ENCODE data around the gene CBX8. TPM values are rescaled to one million over a fixed set of nuclear protein-coding genes. Genes with fewer than 3 reads are reported as not detected.

CBX8 gene
- total RNA-seq, 1 donor from 2014 or later = 4.0 TPM

DNA sequence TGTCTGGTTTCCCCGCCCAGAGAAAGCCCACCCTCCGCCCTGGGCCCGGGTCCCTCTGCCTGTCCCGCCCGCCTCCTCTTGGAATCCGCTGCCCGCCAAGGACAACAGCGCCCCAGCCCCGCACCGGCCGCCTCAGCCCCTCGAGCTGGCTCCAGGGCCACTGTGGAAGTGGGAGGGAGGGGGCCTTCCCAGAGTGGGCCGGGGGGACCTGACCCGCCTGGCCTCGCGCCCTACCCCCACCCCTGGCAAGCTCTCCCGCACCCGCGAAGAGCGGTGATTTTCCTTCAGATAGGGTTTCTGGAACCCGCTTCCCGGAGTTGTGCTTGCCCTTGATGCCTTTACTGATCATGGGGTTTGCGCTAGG, 2.3 kb upstream of the CBX8 start:
- ChIA-PET CTCF (interaction anchor here (1.5 kb wide), 1 partner anchor 13 kb away, joined by 3 read pairs; no protein-coding TSS in a partner anchor), POLR2A (interaction anchor here (0.9 to 6.6 kb wide), 6 partner anchors 13 to 138 kb away, joined by 3 to 65 read pairs (median 4); partner anchors contain the start of gene CBX4)
- peak overlapping the region; percentile 73 for H3K27ac Mint-ChIP-seq
- H3K4me3 Mint-ChIP-seq = no peak overlapping the region
- TF ChIP-seq CTCF (IDR thresholded peaks at IDR 0.05) = no peak
- DNase-seq (no peak), ATAC-seq (ENCODE audit: low read depth) (no peak)
- no peaks in the 10 kb centered on the region for H3K36me3 Mint-ChIP-seq (ENCODE audit: low read depth)
- H3K27me3 Mint-ChIP-seq = peaks cover 24% of the 10 kb centered on the region
- H3K4me1 Mint-ChIP-seq = peaks cover 33% of the 10 kb centered on the region
- no peaks in the 10 kb centered on the region for H3K9me3 Mint-ChIP-seq
- intact Hi-C loops (cut with micrococcal nuclease) = loop anchor here (1.0 to 5.0 kb wide), 2 partner anchors 8 to 238 kb away; partner anchors contain the start of genes CCDC40 and TBC1D16

DNA sequence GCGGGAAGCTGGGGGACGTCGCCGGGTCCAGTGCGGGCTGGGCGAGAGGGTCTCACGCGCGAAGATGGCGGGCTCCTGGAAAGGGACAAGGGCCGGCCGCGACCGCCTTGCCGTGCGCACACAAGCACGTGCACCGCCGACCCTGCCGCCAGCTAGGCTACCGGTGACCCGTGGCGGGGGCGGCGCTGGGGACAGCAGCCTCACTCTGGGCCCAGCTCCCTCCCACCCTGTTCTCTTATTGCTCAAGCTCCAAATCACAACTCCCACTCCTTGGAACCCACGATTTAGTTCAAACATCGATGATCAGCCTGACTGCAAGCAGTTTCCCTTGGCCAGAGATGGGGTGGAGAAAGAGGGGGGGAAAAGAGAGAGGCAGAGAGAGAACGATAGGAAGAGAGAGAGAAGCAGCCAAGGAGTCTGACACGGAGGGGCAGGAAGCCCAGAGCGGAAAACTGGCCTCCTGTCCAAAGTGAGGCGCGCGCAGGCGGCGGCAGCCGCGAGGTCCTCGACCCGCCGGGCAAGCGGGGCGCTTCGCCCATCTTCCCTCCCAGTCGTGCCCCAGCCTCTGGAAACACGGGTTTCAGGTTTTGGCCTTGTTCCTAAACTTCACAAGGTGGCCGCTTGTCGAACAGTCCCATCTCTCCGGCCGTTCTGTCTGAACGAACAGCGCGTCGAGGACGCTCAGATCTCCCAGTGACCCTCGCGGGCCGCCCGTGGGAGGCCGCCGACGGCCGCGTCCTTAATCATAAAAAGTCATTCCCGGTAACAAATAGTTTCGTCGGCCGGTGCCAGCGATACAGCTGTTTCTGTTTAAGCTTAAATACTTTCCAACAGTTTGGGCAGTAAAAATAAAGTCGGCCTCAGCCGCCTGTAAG, 1.7 kb upstream of the CBX8 start:
- CTCF ChIA-PET = interaction anchor here (1.5 kb wide), 2 partner anchors 13 to 41 kb away, joined by 3 to 5 read pairs; partner anchors contain the start of gene CBX4
- peaks cover 29% of the 10 kb centered on the region for H3K4me1 Mint-ChIP-seq
- peaks cover 26% of the 10 kb centered on the region for H3K27me3 Mint-ChIP-seq
- H3K36me3 Mint-ChIP-seq (ENCODE audit: low read depth) = no peaks in the 10 kb centered on the region
- peak overlapping the region; percentile 57 for H3K4me3 Mint-ChIP-seq
- TF ChIP-seq CTCF (IDR thresholded peaks at IDR 0.05) = no peak
- DNase-seq = no peak
- no peak for ATAC-seq (ENCODE audit: low read depth)
- H3K9me3 Mint-ChIP-seq = no peaks in the 10 kb centered on the region
- POLR2A ChIA-PET = interaction anchor here (0.9 to 6.6 kb wide), 6 partner anchors 14 to 139 kb away, joined by 3 to 65 read pairs (median 4); partner anchors contain the start of gene CBX4
- intact Hi-C loops (cut with micrococcal nuclease) = loop anchor here (1.0 to 5.0 kb wide), 2 partner anchors 7 to 239 kb away; partner anchors contain the start of genes CCDC40 and TBC1D16
- H3K27ac Mint-ChIP-seq = peak overlapping the region; percentile 35

- ATAC-seq (ENCODE audit: low read depth) (peak; percentile 8), DNase-seq (no peak)
- ChIA-PET POLR2A (interaction anchor here (0.6 to 6.6 kb wide), 21 partner anchors 10 to 1675 kb away, joined by 3 to 65 read pairs (median 5); partner anchors contain the start of genes CBX4 and GAA), CTCF (interaction anchor here (0.7 to 1.5 kb wide), 5 partner anchors 14 to 56 kb away, joined by 3 to 5 read pairs (median 4); partner anchors contain the start of gene CBX4)
- H3K9me3 Mint-ChIP-seq = no peaks in the 10 kb centered on the region
- peaks cover 29% of the 10 kb centered on the region for H3K4me1 Mint-ChIP-seq
- no peaks in the 10 kb centered on the region for H3K36me3 Mint-ChIP-seq (ENCODE audit: low read depth)
- peak overlapping the region; percentile 85 for H3K4me3 Mint-ChIP-seq
- H3K27me3 Mint-ChIP-seq = peaks cover 27% of the 10 kb centered on the region
- no peak for TF ChIP-seq CTCF (IDR thresholded peaks at IDR 0.05)
- H3K27ac Mint-ChIP-seq = no peak overlapping the region
- intact Hi-C loops (cut with micrococcal nuclease) = loop anchor here (2.0 to 5.0 kb wide), 5 partner anchors 13 to 240 kb away; partner anchors contain the start of genes CBX2, CBX4, CCDC40 and TBC1D16
These were observed 818 bp upstream of the CBX8 start for GRCh38 chr17:79797492-79798298.

- intact Hi-C loops (cut with micrococcal nuclease) = loop anchor here (2.0 to 5.0 kb wide), 5 partner anchors 14 to 241 kb away; partner anchors contain the start of genes CBX2, CBX4, CCDC40 and TBC1D16
- no peak for ATAC-seq (ENCODE audit: low read depth)
- ChIA-PET CTCF (interaction anchor here (0.7 to 1.4 kb wide), 4 partner anchors 15 to 55 kb away, joined by 3 to 5 read pairs (median 4); no protein-coding TSS in a partner anchor), POLR2A (interaction anchor here (0.7 to 6.6 kb wide), 16 partner anchors 9 to 482 kb away, joined by 3 to 65 read pairs (median 4); partner anchors contain the start of genes CBX4 and GAA)
- Mint-ChIP-seq H3K36me3 (ENCODE audit: low read depth) (no peaks in the 10 kb centered on the region), H3K4me3 (peak overlapping the region; percentile 85), H3K27ac (peak overlapping the region; percentile 63), H3K9me3 (no peaks in the 10 kb centered on the region), H3K27me3 (peaks cover 29% of the 10 kb centered on the region), H3K4me1 (peaks cover 36% of the 10 kb centered on the region)
- DNase-seq = no peak
- TF ChIP-seq CTCF (IDR thresholded peaks at IDR 0.05) = no peak
These were observed 474 bp downstream of the CBX8 start for GRCh38 chr17:79796444-79796762.
